HepG2 (cell line): Measurements from ENCODE around the gene WDR81. TPM values are rescaled to one million over a fixed set of nuclear protein-coding genes. Genes with fewer than 3 reads are reported as not detected.

Experiments
- AKNA ChIP-seq: sonication (generic); formaldehyde crosslinking; IDR thresholded peaks from 2 replicates; pipeline ENCODE4 v1.4.0; 2020; ENCODE audit warnings: missing genetic modification reagents, borderline replicate concordance
- CC2D1A ChIP-seq: sonication (generic); formaldehyde crosslinking; IDR thresholded peaks from 2 replicates; pipeline ENCODE4 v1.8.1; 2023; ENCODE audit warnings: mild to moderate bottlenecking, missing genetic modification reagents
- FUBP1 ChIP-seq: sonication (generic); formaldehyde crosslinking; IDR thresholded peaks from 2 replicates; pipeline ENCODE4 v1.5.1; 2020; ENCODE audit warnings: missing genetic modification reagents, mild to moderate bottlenecking, borderline replicate concordance
- IKZF4 ChIP-seq: sonication (generic); formaldehyde crosslinking; IDR thresholded peaks from 2 replicates; pipeline ENCODE4 v1.5.1; 2020; ENCODE audit warnings: borderline replicate concordance, mild to moderate bottlenecking, low read depth, missing genetic modification reagents; ENCODE audit errors: not compliant biosample characterization
- ZNF230 ChIP-seq: sonication (generic); formaldehyde crosslinking; IDR thresholded peaks from 2 replicates; pipeline ENCODE4 v1.4.0; 2020; ENCODE audit warnings: mild to moderate bottlenecking, missing genetic modification reagents
- ZNF687 ChIP-seq: sonication (generic); formaldehyde crosslinking; IDR thresholded peaks from 2 replicates; pipeline ENCODE4 v1.5.1; 2020; ENCODE audit warnings: mild to moderate bottlenecking, missing genetic modification reagents, moderate library complexity
- ZNF720 ChIP-seq: sonication (generic); formaldehyde crosslinking; IDR thresholded peaks from 2 replicates; pipeline ENCODE4 v1.4.0; 2020; ENCODE audit warnings: missing genetic modification reagents
- ZNF883 ChIP-seq: sonication (generic); formaldehyde crosslinking; IDR thresholded peaks from 2 replicates; pipeline ENCODE4 v1.5.1; 2020; ENCODE audit warnings: mild to moderate bottlenecking, missing genetic modification reagents; ENCODE audit errors: not compliant biosample characterization
- ZNF891 ChIP-seq: sonication (generic); formaldehyde crosslinking; IDR thresholded peaks from 2 replicates; pipeline ENCODE4 v1.5.0; 2020; ENCODE audit warnings: mild to moderate bottlenecking, missing genetic modification reagents
- polyA plus RNA-seq, 8 experiments: library from polyadenylated mRNA; depleted of rRNA in 3 of 8; stranded (reverse) in 7 of 8; unstranded in 1 of 8; fragments of >200 nt; fragmentation: Illumina TruSeq in 4 of 8; extraction: Trizol in 4 of 8; gene quantifications; 2 replicates each; pipeline versions ENCODE4 v1.2.1 to v1.2.3, GENCODE V29; 2011 to 2016; ENCODE audit warnings: low read depth in 4 of 8, missing spikeins in 1 of 8, mixed read lengths in 1 of 8; ENCODE audit not compliant: insufficient read depth in 1 of 8
- total RNA-seq, 5 experiments: library from RNA; depleted of rRNA; stranded (reverse); fragments of >200 nt; fragmentation: Illumina TruSeq; extraction: Trizol; gene quantifications; 2 replicates each; pipeline ENCODE4 v1.2.3, GENCODE V29; 2016; ENCODE audit warnings: low read depth in 1 of 5
- TF ChIP-seq, protein P1 (sequence below): sonication (generic); formaldehyde crosslinking; IDR thresholded peaks from 2 replicates; pipeline ENCODE4 v1.5.0; 2020; ENCODE audit warnings: missing genetic modification reagents
- TF ChIP-seq, protein P2 (sequence below): sonication (generic); formaldehyde crosslinking; IDR thresholded peaks from 2 replicates; pipeline ENCODE4 v1.5.0; 2020; ENCODE audit warnings: mild to moderate bottlenecking, missing genetic modification reagents

WDR81 gene
- total and polyA plus RNA-seq, 2 of the 13 experiments (the other 11 are each of a cell fraction or from before 2014, with no cell fraction given), result 9.1 to 16.7 TPM

GRCh38 chr17:1769822-1770477 is 45.4 kb downstream of the WDR81 start (continued):
- TF ChIP-seq AKNA (CRISPR knock-in tag) (no peak), IKZF4 (CRISPR knock-in tag) (no peak), ZNF687 (CRISPR knock-in tag) (peak; percentile 96), ZNF891 (no peak), CC2D1A (0 out of 2 replicates have a peak, but pooled peaks have one; percentile 47), ZNF720 (no peak), ZNF230 (no peak), ZNF883 (CRISPR knock-in tag) (no peak), FUBP1 (CRISPR knock-in tag) (no peak)
- TF ChIP-seq, protein P1, sequence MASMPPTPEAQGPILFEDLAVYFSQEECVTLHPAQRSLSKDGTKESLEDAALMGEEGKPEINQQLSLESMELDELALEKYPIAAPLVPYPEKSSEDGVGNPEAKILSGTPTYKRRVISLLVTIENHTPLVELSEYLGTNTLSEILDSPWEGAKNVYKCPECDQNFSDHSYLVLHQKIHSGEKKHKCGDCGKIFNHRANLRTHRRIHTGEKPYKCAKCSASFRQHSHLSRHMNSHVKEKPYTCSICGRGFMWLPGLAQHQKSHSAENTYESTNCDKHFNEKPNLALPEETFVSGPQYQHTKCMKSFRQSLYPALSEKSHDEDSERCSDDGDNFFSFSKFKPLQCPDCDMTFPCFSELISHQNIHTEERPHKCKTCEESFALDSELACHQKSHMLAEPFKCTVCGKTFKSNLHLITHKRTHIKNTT, result no peak
- TF ChIP-seq, protein P2, sequence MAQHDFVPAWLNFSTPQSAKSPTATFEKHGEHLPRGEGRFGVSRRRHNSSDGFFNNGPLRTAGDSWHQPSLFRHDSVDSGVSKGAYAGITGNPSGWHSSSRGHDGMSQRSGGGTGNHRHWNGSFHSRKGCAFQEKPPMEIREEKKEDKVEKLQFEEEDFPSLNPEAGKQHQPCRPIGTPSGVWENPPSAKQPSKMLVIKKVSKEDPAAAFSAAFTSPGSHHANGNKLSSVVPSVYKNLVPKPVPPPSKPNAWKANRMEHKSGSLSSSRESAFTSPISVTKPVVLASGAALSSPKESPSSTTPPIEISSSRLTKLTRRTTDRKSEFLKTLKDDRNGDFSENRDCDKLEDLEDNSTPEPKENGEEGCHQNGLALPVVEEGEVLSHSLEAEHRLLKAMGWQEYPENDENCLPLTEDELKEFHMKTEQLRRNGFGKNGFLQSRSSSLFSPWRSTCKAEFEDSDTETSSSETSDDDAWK, result no peak
